Measurements from ENCODE around the gene TOMM40L. TPM values are rescaled to one million over a fixed set of nuclear protein-coding genes. Genes with fewer than 3 reads are reported as not detected.

TOMM40L gene
- total RNA-seq (2014; rRNA removed; shearing (Covaris generic)): 8.4 and 10.0 TPM in 2 replicates

- peak; percentile 99 for DNase-seq (ENCODE audit: low read depth)
Observed at GRCh38 chr1:161225534-161226319, at the start of gene TOMM40L. TOMM40L (plus strand) TSS chr1:161226060; CDS start chr1:161226490, 430 bp downstream.

- DNase-seq (ENCODE audit: low read depth): no peak
Observed at GRCh38 chr1:161176468-161177111, 49.3 kb upstream of the TOMM40L start.

GRCh38 chr1:161177112-161177935 lies 48.5 kb upstream of the TOMM40L start, which contains the start of gene B4GALT3:
B4GALT3 (minus strand) TSS chr1:161177507; CDS start chr1:161176060, 1,447 bp downstream.
- DNase-seq (ENCODE audit: low read depth): peak; percentile 75

- no peak for DNase-seq (ENCODE audit: low read depth)
Observed at GRCh38 chr1:161177936-161178244, 48.0 kb upstream of the TOMM40L start.

GRCh38 chr1:161179698-161180097 lies 46.2 kb upstream of the TOMM40L start:
- no peak for DNase-seq (ENCODE audit: low read depth)

- peak; percentile 35 for DNase-seq (ENCODE audit: low read depth)
Observed at GRCh38 chr1:161180639-161181038, 45.2 kb upstream of the TOMM40L start.

GRCh38 chr1:161182214-161182613 lies 43.6 kb upstream of the TOMM40L start:
- DNase-seq (ENCODE audit: low read depth): peak; percentile 49

GRCh38 chr1:161185282-161185682 lies 40.6 kb upstream of the TOMM40L start:
- DNase-seq (ENCODE audit: low read depth): peak; percentile 81

GRCh38 chr1:161185732-161186311 lies 40.0 kb upstream of the TOMM40L start:
- no peak for DNase-seq (ENCODE audit: low read depth)

GRCh38 chr1:161187311-161187710 lies 38.5 kb upstream of the TOMM40L start:
- no peak for DNase-seq (ENCODE audit: low read depth)

- DNase-seq (ENCODE audit: low read depth): no peak
Observed at GRCh38 chr1:161188381-161188780, 37.5 kb upstream of the TOMM40L start.

GRCh38 chr1:161189036-161189435 lies 36.8 kb upstream of the TOMM40L start:
- no peak for DNase-seq (ENCODE audit: low read depth)

- DNase-seq (ENCODE audit: low read depth): no peak
Observed at GRCh38 chr1:161190962-161191521, 34.8 kb upstream of the TOMM40L start.

GRCh38 chr1:161191971-161192370 lies 33.9 kb upstream of the TOMM40L start:
- no peak for DNase-seq (ENCODE audit: low read depth)

GRCh38 chr1:161192476-161193465 lies 33.1 kb upstream of the TOMM40L start:
- peak; percentile 63 for DNase-seq (ENCODE audit: low read depth)

GRCh38 chr1:161193561-161194235 lies 32.2 kb upstream of the TOMM40L start:
- no peak for DNase-seq (ENCODE audit: low read depth)

- DNase-seq (ENCODE audit: low read depth): no peak
Observed at GRCh38 chr1:161195171-161195570, 30.7 kb upstream of the TOMM40L start.

- DNase-seq (ENCODE audit: low read depth): no peak
Observed at GRCh38 chr1:161196111-161196510, 29.7 kb upstream of the TOMM40L start.

GRCh38 chr1:161196521-161197451 lies 29.1 kb upstream of the TOMM40L start:
- peak; percentile 86 for DNase-seq (ENCODE audit: low read depth)
